ENCODE measurements around the gene NETO2.

- TF ChIP-seq, protein P1, sequence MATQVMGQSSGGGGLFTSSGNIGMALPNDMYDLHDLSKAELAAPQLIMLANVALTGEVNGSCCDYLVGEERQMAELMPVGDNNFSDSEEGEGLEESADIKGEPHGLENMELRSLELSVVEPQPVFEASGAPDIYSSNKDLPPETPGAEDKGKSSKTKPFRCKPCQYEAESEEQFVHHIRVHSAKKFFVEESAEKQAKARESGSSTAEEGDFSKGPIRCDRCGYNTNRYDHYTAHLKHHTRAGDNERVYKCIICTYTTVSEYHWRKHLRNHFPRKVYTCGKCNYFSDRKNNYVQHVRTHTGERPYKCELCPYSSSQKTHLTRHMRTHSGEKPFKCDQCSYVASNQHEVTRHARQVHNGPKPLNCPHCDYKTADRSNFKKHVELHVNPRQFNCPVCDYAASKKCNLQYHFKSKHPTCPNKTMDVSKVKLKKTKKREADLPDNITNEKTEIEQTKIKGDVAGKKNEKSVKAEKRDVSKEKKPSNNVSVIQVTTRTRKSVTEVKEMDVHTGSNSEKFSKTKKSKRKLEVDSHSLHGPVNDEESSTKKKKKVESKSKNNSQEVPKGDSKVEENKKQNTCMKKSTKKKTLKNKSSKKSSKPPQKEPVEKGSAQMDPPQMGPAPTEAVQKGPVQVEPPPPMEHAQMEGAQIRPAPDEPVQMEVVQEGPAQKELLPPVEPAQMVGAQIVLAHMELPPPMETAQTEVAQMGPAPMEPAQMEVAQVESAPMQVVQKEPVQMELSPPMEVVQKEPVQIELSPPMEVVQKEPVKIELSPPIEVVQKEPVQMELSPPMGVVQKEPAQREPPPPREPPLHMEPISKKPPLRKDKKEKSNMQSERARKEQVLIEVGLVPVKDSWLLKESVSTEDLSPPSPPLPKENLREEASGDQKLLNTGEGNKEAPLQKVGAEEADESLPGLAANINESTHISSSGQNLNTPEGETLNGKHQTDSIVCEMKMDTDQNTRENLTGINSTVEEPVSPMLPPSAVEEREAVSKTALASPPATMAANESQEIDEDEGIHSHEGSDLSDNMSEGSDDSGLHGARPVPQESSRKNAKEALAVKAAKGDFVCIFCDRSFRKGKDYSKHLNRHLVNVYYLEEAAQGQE (IDR thresholded peaks at IDR 0.05; ENCODE audit: low read depth, low read length): no peak
- peak; percentile 73 for TF ChIP-seq POLR2A (IDR thresholded peaks at IDR 0.05; ENCODE audit: low read depth, low read length)
- no peak for TF ChIP-seq KAT2A (conservative IDR thresholded peaks at IDR 0.05; ENCODE audit: control insufficient read depth, low read depth, low read length)
- TF ChIP-seq, protein P2, sequence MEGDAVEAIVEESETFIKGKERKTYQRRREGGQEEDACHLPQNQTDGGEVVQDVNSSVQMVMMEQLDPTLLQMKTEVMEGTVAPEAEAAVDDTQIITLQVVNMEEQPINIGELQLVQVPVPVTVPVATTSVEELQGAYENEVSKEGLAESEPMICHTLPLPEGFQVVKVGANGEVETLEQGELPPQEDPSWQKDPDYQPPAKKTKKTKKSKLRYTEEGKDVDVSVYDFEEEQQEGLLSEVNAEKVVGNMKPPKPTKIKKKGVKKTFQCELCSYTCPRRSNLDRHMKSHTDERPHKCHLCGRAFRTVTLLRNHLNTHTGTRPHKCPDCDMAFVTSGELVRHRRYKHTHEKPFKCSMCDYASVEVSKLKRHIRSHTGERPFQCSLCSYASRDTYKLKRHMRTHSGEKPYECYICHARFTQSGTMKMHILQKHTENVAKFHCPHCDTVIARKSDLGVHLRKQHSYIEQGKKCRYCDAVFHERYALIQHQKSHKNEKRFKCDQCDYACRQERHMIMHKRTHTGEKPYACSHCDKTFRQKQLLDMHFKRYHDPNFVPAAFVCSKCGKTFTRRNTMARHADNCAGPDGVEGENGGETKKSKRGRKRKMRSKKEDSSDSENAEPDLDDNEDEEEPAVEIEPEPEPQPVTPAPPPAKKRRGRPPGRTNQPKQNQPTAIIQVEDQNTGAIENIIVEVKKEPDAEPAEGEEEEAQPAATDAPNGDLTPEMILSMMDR (IDR thresholded peaks at IDR 0.05 in 2 of 3, conservative IDR thresholded peaks at IDR 0.05 in 1 of 3; ENCODE audit: control insufficient read depth in 2 of 3, extremely low read depth in 1 of 3, insufficient read depth in 1 of 3, low read depth in 3 of 3, low read length in 3 of 3): peak; percentile 87 to 98 (median 95)
- TF ChIP-seq EGR1 (IDR thresholded peaks at IDR 0.05; ENCODE audit: borderline replicate concordance in 1 of 2, low read depth in 2 of 2, low read length in 2 of 2): peak in 1 of 2 experiments; percentile 70; a peak in 1 of 3 replicates
- peak; percentile 90 for TF ChIP-seq RAD21 (IDR thresholded peaks at IDR 0.05; ENCODE audit: insufficient read depth, low read depth, low read length)
Observed at GRCh38 chr16:47037746-47038458, 105.8 kb downstream of the NETO2 start.

All from GM12878 (cell line).